ENCODE measurements around the gene TYMS. TPM values are rescaled to one million over a fixed set of nuclear protein-coding genes. Genes with fewer than 3 reads are reported as not detected.

Gene TYMS
- total and polyA plus RNA-seq, 10 of the 15 experiments (the other 5 are each of a cell fraction or from before 2014, with no cell fraction given), result 34.8 to 524 (median 219) TPM

DNA sequence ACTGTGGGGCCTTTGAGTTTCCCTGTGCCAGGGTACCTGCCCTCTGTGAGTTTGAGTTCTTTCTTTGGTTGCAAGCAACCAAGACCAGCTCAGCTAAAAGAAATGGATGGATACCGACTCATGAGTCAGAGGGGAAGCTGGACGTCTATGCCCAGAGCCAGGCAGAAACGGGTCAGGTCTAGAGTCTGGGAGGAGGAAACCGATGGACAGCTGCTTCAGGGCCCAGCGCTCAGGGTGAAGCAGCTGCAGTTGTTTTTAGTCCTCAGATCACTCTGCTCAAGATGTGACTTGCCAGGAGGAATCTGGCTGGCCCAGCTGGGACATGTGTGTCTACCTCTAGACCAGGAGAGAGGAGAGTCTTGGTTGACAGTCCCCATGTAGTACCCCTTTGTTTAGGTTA lies 10.1 kb upstream of the TYMS start:
- no peaks in the 10 kb centered on the region for H4K20me1 ChIP-seq (ENCODE audit: control insufficient read depth, insufficient read depth)
- no peak overlapping the region for H3K9ac ChIP-seq (ENCODE audit: control insufficient read depth, insufficient read depth, low read length)
- RAD21 ChIA-PET (ENCODE audit: unreplicated experiment), result no interaction called here
- H3K4me2 ChIP-seq (ENCODE audit: control insufficient read depth, insufficient read depth), result no peak overlapping the region
- CTCF ChIA-PET, result interaction anchor here (1.1 to 4.2 kb wide), 2 partner anchors 22 to 183 kb away, joined by 3 to 18 read pairs; no protein-coding TSS in a partner anchor
- POLR2A ChIA-PET, result no interaction called here
- no peaks in the 10 kb centered on the region for H3K79me2 ChIP-seq (ENCODE audit: control insufficient read depth, insufficient read depth, low read length)
- no peaks in the 10 kb centered on the region for H3K36me3 ChIP-seq (ENCODE audit: control insufficient read depth in 2 of 2, insufficient read depth in 2 of 2, low read length in 1 of 2)
- H3K4me3 ChIP-seq, result no peak overlapping the region
- H3K4me1 ChIP-seq (ENCODE audit: control insufficient read depth, insufficient read depth, low read length), result peaks cover 11% of the 10 kb centered on the region
- 63% methylated on average over 5 of the region's 5 CpGs for WGBS (ENCODE audit: insufficient coverage, insufficient replicate concordance, low lambda C conversion rate, missing lambda C conversion rate)
- FAIRE-seq, result no peak
- no peak overlapping the region for H3K27ac ChIP-seq (ENCODE audit: control insufficient read depth, insufficient read depth)
- in situ Hi-C loops (cut with MboI), result no loop called here
- H3K9me3 ChIP-seq (replicated peaks; ENCODE audit: control insufficient read depth, insufficient read depth, low read length), result no peaks in the 10 kb centered on the region
- intact Hi-C loops (cut with micrococcal nuclease; ENCODE audit: unreplicated experiment), result no loop called here
- no peak for ATAC-seq
- SMC1A ChIA-PET (ENCODE audit: uncharacterized antibody, unreplicated experiment), result interaction anchor here (1.5 kb wide), 1 partner anchor 12 kb away, joined by 4 read pairs; no protein-coding TSS in a partner anchor
- no peak overlapping the region for H2AFZ ChIP-seq (ENCODE audit: control insufficient read depth, low read depth, low read length)
- TF ChIP-seq IKZF2 (IDR thresholded peaks at IDR 0.05) (no peak), BCL3 (IDR thresholded peaks at IDR 0.05; ENCODE audit: borderline replicate concordance, insufficient read depth, low read depth, low read length, poor library complexity, severe bottlenecking) (no peak), YBX1 (IDR thresholded peaks at IDR 0.05) (no peak), SREBF2 (IDR thresholded peaks at IDR 0.05; ENCODE audit: low read length) (no peak), ZBTB40 (IDR thresholded peaks at IDR 0.05; ENCODE audit: borderline replicate concordance) (no peak), SUPT20H (IDR thresholded peaks at IDR 0.05; ENCODE audit: borderline replicate concordance, control insufficient read depth, low read depth, low read length) (no peak), SKIL (IDR thresholded peaks at IDR 0.05; ENCODE audit: low read depth, poor library complexity, severe bottlenecking) (no peak), SMC3 (IDR thresholded peaks at IDR 0.05; ENCODE audit: borderline replicate concordance, low read length) (no peak), RCOR1 (conservative IDR thresholded peaks at IDR 0.05; ENCODE audit: low read depth, low read length) (no peak), STAT1 (conservative IDR thresholded peaks at IDR 0.05) (no peak), EP300 (IDR thresholded peaks at IDR 0.05; ENCODE audit: borderline replicate concordance in 1 of 2, control insufficient read depth in 1 of 2, low read depth in 2 of 2, low read length in 2 of 2) (no peak), MTA2 (IDR thresholded peaks at IDR 0.05; ENCODE audit: low read depth) (no peak), ELK1 (IDR thresholded peaks at IDR 0.05; ENCODE audit: low read depth, low read length) (no peak)
- no peaks in the 10 kb centered on the region for H3K27me3 ChIP-seq (replicated peaks in 1 of 2; ENCODE audit: control insufficient read depth in 2 of 2, insufficient read depth in 2 of 2, low read length in 1 of 2)
- no peak for DNase-seq (ENCODE audit: low read depth, low spot score)
- no TSS peak for BruUV-seq (replicated peaks)

All from GM12878 (cell line).